Measurements from ENCODE around the gene TOGARAM2. TPM values are rescaled to one million over a fixed set of nuclear protein-coding genes. Genes with fewer than 3 reads are reported as not detected.

The TOGARAM2 gene
- total RNA-seq, 1 donor from 2014 or later, result 0.35 TPM

DNA sequence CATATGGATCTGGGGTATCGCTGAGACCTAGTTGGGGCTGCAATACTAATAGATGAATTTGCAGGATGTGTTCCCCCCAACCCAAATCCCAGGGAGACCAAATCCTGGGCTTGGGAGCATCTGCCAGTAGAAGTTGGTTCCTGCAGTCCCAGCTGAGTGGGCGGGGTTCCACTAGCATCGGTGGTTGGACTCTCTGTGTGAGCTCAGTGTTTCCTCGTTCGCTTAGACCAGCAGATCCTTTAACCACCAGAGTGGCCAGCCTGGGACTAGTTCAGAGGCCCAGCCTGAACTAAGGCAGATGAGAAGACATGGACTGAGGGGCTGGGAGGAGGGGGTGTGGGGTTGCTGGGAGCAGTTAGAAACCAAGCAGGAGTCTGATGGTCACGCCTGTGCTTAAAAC lies 52.6 kb downstream of the TOGARAM2 start:
- Mint-ChIP-seq H3K4me3 (no peak overlapping the region), H3K27ac (ENCODE audit: unreplicated experiment) (no peak overlapping the region), H3K36me3 (ENCODE audit: low read depth) (no peaks in the 10 kb centered on the region), H3K4me1 (no peaks in the 10 kb centered on the region), H3K27me3 (ENCODE audit: low read depth) (no peaks in the 10 kb centered on the region), H3K9me3 (no peaks in the 10 kb centered on the region)
- TF ChIP-seq, protein P1, sequence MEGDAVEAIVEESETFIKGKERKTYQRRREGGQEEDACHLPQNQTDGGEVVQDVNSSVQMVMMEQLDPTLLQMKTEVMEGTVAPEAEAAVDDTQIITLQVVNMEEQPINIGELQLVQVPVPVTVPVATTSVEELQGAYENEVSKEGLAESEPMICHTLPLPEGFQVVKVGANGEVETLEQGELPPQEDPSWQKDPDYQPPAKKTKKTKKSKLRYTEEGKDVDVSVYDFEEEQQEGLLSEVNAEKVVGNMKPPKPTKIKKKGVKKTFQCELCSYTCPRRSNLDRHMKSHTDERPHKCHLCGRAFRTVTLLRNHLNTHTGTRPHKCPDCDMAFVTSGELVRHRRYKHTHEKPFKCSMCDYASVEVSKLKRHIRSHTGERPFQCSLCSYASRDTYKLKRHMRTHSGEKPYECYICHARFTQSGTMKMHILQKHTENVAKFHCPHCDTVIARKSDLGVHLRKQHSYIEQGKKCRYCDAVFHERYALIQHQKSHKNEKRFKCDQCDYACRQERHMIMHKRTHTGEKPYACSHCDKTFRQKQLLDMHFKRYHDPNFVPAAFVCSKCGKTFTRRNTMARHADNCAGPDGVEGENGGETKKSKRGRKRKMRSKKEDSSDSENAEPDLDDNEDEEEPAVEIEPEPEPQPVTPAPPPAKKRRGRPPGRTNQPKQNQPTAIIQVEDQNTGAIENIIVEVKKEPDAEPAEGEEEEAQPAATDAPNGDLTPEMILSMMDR (conservative IDR thresholded peaks at IDR 0.05), result no peak
- DNase-seq (ENCODE audit: low read depth, low spot score), result no peak

DNA sequence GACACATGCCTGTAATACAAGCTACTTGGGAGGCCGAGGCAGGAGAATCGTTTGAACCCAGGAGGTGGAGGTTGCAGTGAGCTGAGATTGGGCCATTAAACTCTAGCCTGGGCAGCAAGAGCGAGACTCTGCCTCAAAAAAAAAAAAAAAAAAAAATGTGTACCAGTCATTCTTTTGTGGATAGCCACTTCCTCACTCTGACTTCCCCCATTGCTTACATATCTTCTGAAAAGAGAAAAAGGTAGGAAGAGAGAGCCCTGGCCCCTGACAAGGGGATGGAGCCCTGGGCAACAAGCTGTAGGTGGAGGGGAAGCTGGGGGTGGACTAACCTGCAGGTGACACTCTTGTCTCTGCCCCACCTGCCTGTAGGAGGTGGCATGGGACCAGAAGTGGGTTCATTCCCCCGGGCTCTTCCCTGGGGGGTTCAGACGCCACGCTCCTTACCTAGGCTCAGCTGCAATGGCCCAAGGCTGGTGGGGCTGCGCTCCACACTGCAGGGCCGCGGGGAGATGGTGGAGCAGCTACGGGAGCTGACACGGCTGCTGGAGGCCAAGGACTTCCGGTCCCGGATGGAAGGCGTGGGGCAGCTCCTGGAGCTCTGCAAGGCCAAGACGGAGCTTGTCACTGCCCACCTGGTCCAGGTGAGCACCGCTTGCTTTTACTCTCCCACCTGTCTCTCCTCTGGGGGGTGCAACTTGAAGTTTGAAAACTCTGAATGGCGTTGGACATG lies 54.1 kb downstream of the TOGARAM2 start:
- Mint-ChIP-seq H3K4me1 (no peaks in the 10 kb centered on the region), H3K36me3 (ENCODE audit: low read depth) (no peaks in the 10 kb centered on the region), H3K9me3 (no peaks in the 10 kb centered on the region), H3K27ac (ENCODE audit: unreplicated experiment) (no peak overlapping the region), H3K4me3 (no peak overlapping the region), H3K27me3 (ENCODE audit: low read depth) (no peaks in the 10 kb centered on the region)
- TF ChIP-seq, protein P1 (conservative IDR thresholded peaks at IDR 0.05), result no peak
- no peak for DNase-seq (ENCODE audit: low read depth, low spot score)

DNA sequence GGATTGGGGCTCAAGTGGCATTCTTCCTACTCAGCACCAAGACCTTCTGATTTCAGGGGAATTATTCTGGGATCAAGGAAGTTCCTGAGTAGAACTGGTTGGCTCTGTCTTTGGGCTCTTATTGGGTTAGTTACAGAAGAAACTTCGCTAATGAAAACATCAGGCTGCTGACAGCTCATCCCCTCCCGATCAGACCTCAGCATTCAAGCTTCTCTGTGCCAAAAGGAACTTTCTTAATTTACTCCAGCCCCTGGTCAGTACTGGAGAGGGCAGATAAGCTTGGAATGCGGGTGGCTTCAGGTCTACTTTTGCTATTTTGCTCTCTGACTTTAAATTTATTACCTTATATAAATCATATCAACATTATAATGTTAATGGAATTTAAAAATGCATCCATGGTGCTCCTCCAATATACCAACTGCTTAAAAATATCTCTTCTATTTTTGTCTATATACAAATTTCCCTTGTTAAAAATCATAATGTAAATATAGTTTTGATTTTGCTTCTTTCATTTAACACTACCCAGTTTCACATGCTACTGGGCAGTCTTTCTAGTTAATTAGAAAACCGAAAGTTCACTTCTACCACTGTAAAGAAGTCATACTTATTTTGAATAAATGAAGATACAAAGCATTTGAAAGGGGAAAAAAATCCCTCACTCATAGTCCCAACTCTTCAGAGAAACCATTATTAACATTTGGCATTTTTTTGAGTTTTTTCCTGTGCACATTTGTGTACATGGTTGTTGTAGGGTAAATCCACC lies 58.8 kb downstream of the TOGARAM2 start:
- no peak overlapping the region for H3K4me3 Mint-ChIP-seq
- H3K27ac Mint-ChIP-seq (ENCODE audit: unreplicated experiment), result no peak overlapping the region
- TF ChIP-seq, protein P1 (conservative IDR thresholded peaks at IDR 0.05), result no peak
- no peaks in the 10 kb centered on the region for H3K36me3 Mint-ChIP-seq (ENCODE audit: low read depth)
- no peaks in the 10 kb centered on the region for H3K9me3 Mint-ChIP-seq
- DNase-seq (ENCODE audit: low read depth, low spot score), result no peak
- no peaks in the 10 kb centered on the region for H3K27me3 Mint-ChIP-seq (ENCODE audit: low read depth)
- peaks cover 8% of the 10 kb centered on the region for H3K4me1 Mint-ChIP-seq

DNA sequence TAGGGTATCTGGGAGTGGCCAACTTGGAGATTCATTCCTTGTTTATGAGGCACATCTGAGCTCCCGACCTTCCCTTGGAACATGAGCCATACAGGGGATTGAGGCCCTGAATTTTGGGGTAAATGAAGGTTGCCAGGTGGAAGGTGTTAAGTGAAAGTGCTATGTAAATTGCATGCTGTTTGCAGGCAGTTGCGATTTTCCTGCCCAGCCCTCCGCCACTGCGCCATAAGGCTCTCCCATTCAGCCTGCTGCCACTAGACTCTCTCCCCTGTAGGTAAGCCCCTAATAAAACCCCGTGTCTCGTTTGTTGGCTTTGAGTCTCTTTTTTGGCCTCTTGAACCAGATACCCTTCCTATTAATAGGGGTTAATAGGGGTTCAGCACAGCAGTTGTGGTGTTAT lies 59.5 kb downstream of the TOGARAM2 start:
- Mint-ChIP-seq H3K36me3 (ENCODE audit: low read depth) (no peaks in the 10 kb centered on the region), H3K9me3 (no peaks in the 10 kb centered on the region), H3K27ac (ENCODE audit: unreplicated experiment) (no peak overlapping the region), H3K27me3 (ENCODE audit: low read depth) (no peaks in the 10 kb centered on the region), H3K4me3 (no peak overlapping the region), H3K4me1 (peaks cover 8% of the 10 kb centered on the region)
- TF ChIP-seq, protein P1 (conservative IDR thresholded peaks at IDR 0.05), result no peak
- DNase-seq (ENCODE audit: low read depth, low spot score), result no peak

DNA sequence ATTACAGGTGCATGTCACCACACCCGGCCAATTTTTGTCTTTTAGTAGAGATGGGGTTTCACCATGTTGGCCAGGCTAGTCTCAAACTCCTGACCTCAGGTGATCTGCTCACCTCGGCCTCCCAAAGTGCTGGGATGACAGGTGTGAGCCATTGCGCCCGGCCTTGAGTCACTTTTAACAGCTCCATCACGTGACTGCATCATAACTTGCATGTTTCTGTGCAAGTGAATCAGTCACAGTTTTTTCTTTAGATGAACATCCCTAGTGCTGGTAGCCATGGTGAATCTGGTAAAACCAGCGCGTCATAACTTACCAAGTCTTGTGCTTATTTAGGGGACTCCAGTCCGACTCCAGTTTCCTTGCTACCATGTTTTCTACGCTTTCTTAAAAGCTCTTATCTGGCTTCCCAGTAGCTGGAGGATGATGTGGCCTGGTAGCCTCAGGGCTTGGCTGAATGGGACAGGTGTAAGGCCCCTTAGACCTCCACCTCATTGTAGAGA lies 60.1 kb downstream of the TOGARAM2 start:
- H3K36me3 Mint-ChIP-seq (ENCODE audit: low read depth), result no peaks in the 10 kb centered on the region
- no peak overlapping the region for H3K4me3 Mint-ChIP-seq
- H3K27me3 Mint-ChIP-seq (ENCODE audit: low read depth), result no peaks in the 10 kb centered on the region
- TF ChIP-seq, protein P1 (conservative IDR thresholded peaks at IDR 0.05), result no peak
- no peak overlapping the region for H3K27ac Mint-ChIP-seq (ENCODE audit: unreplicated experiment)
- DNase-seq (ENCODE audit: low read depth, low spot score), result no peak
- H3K9me3 Mint-ChIP-seq, result no peaks in the 10 kb centered on the region
- peaks cover 8% of the 10 kb centered on the region for H3K4me1 Mint-ChIP-seq

Data from neural crest cell (in vitro differentiated cells).